ENCODE measurements around the gene CMTM5.

DNA sequence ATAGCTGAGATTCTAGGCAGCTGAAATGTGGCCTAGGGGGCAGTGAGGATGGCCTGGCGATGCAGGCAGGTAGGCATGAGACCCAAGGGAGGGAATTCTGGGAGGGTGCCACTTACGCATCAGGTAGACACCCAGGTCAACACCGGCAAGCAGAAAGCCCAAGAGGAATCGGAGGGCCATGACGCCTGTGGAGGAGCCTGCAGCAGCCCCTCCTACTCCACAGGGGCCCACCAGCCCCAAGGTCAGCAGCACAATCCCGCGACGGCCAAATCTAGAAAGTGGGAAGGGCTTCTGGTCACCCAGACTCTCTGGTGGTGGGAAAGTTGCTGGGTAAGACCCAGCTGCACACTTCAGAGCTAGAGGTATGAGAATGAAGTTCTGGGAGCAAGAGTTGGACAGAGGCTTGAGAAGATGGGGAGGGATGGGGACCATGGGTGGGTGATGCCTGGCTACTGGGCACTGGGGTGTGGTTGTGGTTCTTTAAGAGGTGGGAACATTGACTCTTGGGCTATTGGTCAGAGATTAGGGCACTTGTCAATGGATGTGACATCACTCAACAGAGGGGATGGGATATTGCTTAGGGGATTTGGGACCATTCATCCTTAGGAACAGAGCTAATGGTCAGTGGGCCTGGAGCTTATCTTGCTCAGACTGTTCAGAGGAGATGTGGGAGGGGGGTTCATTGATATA, 27.5 kb upstream of the CMTM5 start:
- TF ChIP-seq POLR2A (IDR thresholded peaks at IDR 0.05), result no peak
- TF ChIP-seq, protein P1, sequence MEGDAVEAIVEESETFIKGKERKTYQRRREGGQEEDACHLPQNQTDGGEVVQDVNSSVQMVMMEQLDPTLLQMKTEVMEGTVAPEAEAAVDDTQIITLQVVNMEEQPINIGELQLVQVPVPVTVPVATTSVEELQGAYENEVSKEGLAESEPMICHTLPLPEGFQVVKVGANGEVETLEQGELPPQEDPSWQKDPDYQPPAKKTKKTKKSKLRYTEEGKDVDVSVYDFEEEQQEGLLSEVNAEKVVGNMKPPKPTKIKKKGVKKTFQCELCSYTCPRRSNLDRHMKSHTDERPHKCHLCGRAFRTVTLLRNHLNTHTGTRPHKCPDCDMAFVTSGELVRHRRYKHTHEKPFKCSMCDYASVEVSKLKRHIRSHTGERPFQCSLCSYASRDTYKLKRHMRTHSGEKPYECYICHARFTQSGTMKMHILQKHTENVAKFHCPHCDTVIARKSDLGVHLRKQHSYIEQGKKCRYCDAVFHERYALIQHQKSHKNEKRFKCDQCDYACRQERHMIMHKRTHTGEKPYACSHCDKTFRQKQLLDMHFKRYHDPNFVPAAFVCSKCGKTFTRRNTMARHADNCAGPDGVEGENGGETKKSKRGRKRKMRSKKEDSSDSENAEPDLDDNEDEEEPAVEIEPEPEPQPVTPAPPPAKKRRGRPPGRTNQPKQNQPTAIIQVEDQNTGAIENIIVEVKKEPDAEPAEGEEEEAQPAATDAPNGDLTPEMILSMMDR (IDR thresholded peaks at IDR 0.05 in 8 of 11, conservative IDR thresholded peaks at IDR 0.05 in 3 of 11), result no peak

Measured in spleen (tissue), 7 donors.